NT2/D1 (cell line): Measurements from ENCODE around the gene ZNF143.
"Not testable (repeated sequence)": the region's sequence is repeated elsewhere in the genome, so short reads cannot be mapped to it uniquely, and the experiment has no call there.

ENCODE experiments used
- DNase-seq: peaks from one replicate; pipeline ENCODE4 v3.0.0-alpha.2; 2011; ENCODE audit warnings: low read depth, low spot score
- H3K27me3 ChIP-seq: 2 replicates; pipeline ENCODE4 v1.6.0; 2011; ENCODE audit warnings: mild to moderate bottlenecking; ENCODE audit not compliant: insufficient read length, insufficient read depth
- H3K36me3 ChIP-seq: 2 replicates; pipeline ENCODE4 v1.6.1; 2011; ENCODE audit warnings: mild to moderate bottlenecking, low read length, mixed read lengths; ENCODE audit not compliant: insufficient read depth, insufficient read length
- H3K4me1 ChIP-seq: 2 replicates; pipeline ENCODE4 v1.5.1; 2011; ENCODE audit not compliant: insufficient read depth, insufficient read length
- H3K4me3 ChIP-seq: 2 replicates; pipeline ENCODE4 v1.5.1; 2011; ENCODE audit warnings: low read depth; ENCODE audit not compliant: insufficient read length
- H3K9ac ChIP-seq: 2 replicates; pipeline ENCODE4 v1.6.0; 2011; ENCODE audit warnings: low read depth; ENCODE audit not compliant: insufficient read length
- H3K9me3 ChIP-seq: 2 replicates; pipeline ENCODE4 v1.5.1; 2011; ENCODE audit warnings: mild to moderate bottlenecking, low read length; ENCODE audit not compliant: insufficient read depth
- SUZ12 ChIP-seq: IDR thresholded peaks from 2 replicates; pipeline ENCODE4 v1.6.1; 2011; ENCODE audit not compliant: insufficient read length, insufficient read depth; ENCODE audit errors: extremely low read depth
- YY1 ChIP-seq: IDR thresholded peaks from 2 replicates; pipeline ENCODE4 v1.6.1; 2011; ENCODE audit not compliant: insufficient read length, insufficient read depth
- ZNF274 ChIP-seq: IDR thresholded peaks from 2 replicates; pipeline ENCODE4 v1.6.1; 2011; ENCODE audit warnings: mild to moderate bottlenecking, low read depth, low read length

ZNF143 gene

DNA sequence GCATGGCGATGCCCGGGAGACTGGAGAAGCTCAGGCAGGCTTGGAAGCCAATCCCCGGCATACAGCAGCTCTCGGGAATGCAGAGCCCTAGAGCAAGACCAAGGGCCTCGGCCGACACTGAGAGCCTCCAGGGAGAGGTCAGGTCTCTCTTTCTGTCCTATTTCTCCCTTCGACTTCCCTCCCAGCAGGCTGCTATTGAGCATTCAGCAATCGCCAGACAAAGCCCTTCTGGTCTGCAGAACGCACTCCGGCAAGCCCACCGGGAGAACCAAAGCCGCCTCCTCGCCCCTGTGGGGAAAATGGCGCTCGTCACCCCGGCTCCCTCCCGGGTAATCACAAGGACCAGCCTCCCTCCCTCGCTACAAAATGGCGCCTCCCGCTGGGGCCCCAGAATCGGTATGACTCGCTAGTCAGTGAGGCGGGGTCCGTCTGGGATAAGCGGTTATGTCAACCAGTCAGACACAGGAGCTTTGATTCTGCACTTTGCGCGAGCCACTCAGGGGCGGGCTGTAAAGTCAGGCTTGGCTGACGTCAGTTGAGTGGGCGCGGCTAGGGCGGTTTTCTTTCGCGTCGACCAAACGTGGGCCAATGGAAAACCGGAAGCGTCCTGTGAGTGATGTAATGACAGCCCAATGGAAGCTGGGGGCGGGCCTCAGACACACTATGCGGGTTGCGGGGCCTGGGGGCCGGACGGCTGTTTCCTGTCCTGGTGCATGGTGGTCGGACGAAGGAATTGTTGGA is at the start of gene ZNF143:
Gene ZNF143 (plus strand): TSS at position 691 of the 741 bp plus-strand sequence. CDS start 10,297 bp downstream, outside the sequence.
- Histone ChIP-seq H3K27me3 (no peaks in the 10 kb centered on the region), H3K4me3 (peak within 1 kb of the TSS; percentile 86), H3K36me3 (no peaks in the 10 kb centered on the region), H3K9ac (peak within 1 kb of the TSS; percentile 98), H3K4me1 (no peaks in the 10 kb centered on the region), H3K9me3 (no peaks in the 10 kb centered on the region)
- no peak for TF ChIP-seq ZNF274
- TF ChIP-seq YY1 = peak; percentile 96
- peak; percentile 100 for DNase-seq

DNA sequence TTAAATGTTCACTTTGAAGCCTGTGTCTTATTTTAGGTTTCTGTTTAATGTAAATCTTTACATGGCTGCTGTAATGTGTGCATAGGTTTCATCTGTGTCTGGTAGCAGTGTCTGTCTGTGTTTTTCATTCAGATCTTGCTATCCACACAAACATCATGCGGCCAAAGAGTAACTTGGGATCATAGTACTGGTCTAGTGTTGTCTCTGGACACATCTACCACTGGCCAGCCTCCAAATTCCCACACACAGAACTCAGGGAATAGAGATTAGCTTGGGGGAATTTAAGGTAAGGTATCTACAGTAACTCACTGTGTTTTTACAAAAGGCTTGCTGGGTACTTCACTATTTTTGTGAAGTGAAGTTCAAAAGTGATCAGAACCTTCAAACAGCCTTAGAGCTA is 32.1 kb upstream of the ZNF143 start:
- DNase-seq = no peak
- H3K9me3 ChIP-seq = no peaks in the 10 kb centered on the region
- TF ChIP-seq ZNF274 = no peak
- TF ChIP-seq SUZ12 = no peak
- no peak for TF ChIP-seq YY1
- H3K4me3 ChIP-seq = no peak overlapping the region
- H3K9ac ChIP-seq = no peak overlapping the region
- H3K27me3 ChIP-seq = no peaks in the 10 kb centered on the region
- peaks cover 95% of the 10 kb centered on the region for H3K36me3 ChIP-seq
- no peaks in the 10 kb centered on the region for H3K4me1 ChIP-seq

- no peaks in the 10 kb centered on the region for H3K9me3 ChIP-seq
- H3K36me3 ChIP-seq = peaks cover 92% of the 10 kb centered on the region
- no peak for DNase-seq
- no peaks in the 10 kb centered on the region for H3K27me3 ChIP-seq
- no peak overlapping the region for H3K9ac ChIP-seq
- H3K4me1 ChIP-seq = no peaks in the 10 kb centered on the region
- TF ChIP-seq SUZ12 (no peak), ZNF274 (no peak), YY1 (no peak)
- no peak overlapping the region for H3K4me3 ChIP-seq
These were observed 22.2 kb upstream of the ZNF143 start for GRCh38 chr11:9438611-9439010.

DNA sequence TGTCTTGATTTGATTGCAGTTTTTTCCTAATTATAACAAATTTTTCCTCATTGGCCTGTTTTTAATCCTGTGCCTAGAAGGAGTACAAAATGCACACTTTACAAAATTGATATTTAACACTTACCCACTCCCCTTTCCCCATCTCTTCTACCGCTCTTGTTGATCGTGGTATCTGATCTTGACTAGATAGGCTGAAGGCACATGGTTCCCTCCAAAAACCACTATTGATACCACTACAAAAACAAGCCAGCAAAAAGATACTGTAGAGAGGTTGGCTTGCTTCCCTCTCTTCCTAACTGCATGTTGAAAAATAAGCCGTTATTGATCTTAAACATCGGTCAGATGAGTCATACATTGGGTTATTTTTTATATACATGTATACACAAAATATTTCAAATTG is 14.6 kb upstream of the ZNF143 start:
- Histone ChIP-seq H3K27me3 (no peaks in the 10 kb centered on the region), H3K9ac (no peak overlapping the region), H3K36me3 (peaks cover 63% of the 10 kb centered on the region), H3K9me3 (peaks cover 1% of the 10 kb centered on the region; the same call in 1 of the 2 replicates), H3K4me1 (no peaks in the 10 kb centered on the region), H3K4me3 (no peak overlapping the region)
- no peak for DNase-seq
- no peak for TF ChIP-seq YY1
- no peak for TF ChIP-seq SUZ12
- no peak for TF ChIP-seq ZNF274

DNA sequence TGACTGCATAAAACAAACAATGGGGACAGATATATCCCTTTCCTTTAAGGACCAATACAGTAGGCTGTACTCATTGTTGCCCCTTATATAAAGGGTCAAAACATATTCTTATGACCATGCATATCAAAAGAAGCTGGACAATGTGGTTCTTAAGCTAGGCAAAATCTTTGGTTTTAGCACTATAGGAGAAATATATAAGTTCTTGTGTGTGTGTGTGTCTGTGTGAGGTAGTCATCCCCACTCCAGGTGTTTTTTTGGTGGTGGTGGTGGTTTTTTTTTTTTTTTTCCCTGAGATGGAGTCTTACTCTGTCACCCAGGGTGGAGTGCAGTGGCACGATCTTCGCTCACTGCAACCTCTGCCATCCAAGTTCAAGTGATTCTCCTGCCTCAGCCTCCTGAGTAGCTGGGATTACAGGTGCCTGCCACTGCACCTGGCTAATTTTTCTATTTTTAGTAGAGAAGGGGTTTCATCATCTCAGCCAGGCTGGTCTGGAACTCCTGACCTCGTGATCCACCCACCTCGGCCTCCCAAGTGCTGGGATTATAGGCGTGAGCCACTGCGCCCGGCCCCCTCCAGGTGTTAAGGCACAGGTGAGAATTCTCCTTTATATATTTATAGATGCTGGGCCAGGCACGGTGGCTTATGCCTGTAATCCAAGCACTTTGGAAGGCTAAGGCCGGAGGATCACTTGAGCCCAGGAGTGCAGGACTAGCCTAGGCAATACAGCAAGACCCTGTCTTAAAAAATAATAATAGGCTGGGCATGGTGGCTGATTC is 12.0 kb upstream of the ZNF143 start:
- H3K27me3 ChIP-seq = no peaks in the 10 kb centered on the region
- no peak overlapping the region for H3K4me3 ChIP-seq
- DNase-seq = no peak
- peaks cover 10% of the 10 kb centered on the region for H3K9me3 ChIP-seq
- H3K9ac ChIP-seq = no peak overlapping the region
- no peaks in the 10 kb centered on the region for H3K4me1 ChIP-seq
- TF ChIP-seq ZNF274 (no peak), YY1 (no peak), SUZ12 (no peak)
- peaks cover 41% of the 10 kb centered on the region for H3K36me3 ChIP-seq

- not testable (repeated sequence) for H3K4me3 ChIP-seq, H3K27me3 ChIP-seq, H3K9me3 ChIP-seq, H3K9ac ChIP-seq, H3K4me1 ChIP-seq
- DNase-seq = peak; percentile 25
- peaks cover 11% of the 10 kb centered on the region for H3K36me3 ChIP-seq
These were observed 8.8 kb upstream of the ZNF143 start for GRCh38 chr11:9452023-9452422.

DNA sequence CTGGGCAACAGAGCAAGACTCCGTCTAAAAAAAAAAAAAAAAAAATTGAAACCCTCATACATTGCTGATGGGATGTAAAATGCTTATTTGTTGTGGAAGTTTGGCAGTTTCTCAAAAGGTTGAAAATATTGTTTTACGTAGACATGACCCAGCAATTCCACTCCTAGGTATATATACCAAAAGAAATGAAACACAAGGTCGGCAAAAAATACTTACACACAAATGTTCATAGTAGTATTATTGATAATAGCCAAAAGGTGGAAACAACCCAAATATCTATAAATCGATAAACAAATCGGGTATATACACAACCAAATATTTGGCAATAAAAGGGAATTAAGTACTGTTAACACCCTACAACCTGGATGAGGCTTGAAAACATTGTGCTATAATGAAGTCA is 5.1 kb upstream of the ZNF143 start:
- Histone ChIP-seq H3K4me1 (no peaks in the 10 kb centered on the region), H3K9ac (no peak overlapping the region), H3K4me3 (no peak overlapping the region), H3K36me3 (no peaks in the 10 kb centered on the region), H3K27me3 (no peaks in the 10 kb centered on the region), H3K9me3 (peaks cover 10% of the 10 kb centered on the region)
- TF ChIP-seq SUZ12 (no peak), YY1 (no peak), ZNF274 (no peak)
- DNase-seq = no peak
